Measurements from ENCODE around the gene UBC.

DNA sequence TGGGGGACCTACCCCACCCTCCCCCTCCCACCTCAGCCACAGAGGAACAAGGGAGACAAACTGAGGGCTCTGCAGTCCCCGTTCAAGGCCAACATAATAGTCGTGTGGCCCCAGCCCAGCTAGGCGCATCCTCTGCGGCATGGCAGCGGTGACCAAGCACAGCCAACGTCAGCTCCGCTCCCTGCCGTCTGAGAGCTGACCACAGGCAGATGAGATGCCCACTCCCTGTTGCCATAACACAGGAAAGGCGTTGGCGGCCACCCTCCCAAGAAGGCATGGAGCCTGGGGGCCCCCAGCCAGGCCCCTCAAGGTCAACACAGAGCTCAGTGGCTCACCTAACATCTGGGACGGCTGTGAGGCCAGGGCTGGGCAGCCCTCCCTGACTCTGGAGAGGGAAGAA, 32.6 kb upstream of the UBC start:
- no peak for TF ChIP-seq POLR2AphosphoS5 (IDR thresholded peaks at IDR 0.05; ENCODE audit: low read depth, low read length)
- no peak for TF ChIP-seq TAF1 (IDR thresholded peaks at IDR 0.05; ENCODE audit: borderline replicate concordance, insufficient read depth, low read length)
- TF ChIP-seq, protein P1, sequence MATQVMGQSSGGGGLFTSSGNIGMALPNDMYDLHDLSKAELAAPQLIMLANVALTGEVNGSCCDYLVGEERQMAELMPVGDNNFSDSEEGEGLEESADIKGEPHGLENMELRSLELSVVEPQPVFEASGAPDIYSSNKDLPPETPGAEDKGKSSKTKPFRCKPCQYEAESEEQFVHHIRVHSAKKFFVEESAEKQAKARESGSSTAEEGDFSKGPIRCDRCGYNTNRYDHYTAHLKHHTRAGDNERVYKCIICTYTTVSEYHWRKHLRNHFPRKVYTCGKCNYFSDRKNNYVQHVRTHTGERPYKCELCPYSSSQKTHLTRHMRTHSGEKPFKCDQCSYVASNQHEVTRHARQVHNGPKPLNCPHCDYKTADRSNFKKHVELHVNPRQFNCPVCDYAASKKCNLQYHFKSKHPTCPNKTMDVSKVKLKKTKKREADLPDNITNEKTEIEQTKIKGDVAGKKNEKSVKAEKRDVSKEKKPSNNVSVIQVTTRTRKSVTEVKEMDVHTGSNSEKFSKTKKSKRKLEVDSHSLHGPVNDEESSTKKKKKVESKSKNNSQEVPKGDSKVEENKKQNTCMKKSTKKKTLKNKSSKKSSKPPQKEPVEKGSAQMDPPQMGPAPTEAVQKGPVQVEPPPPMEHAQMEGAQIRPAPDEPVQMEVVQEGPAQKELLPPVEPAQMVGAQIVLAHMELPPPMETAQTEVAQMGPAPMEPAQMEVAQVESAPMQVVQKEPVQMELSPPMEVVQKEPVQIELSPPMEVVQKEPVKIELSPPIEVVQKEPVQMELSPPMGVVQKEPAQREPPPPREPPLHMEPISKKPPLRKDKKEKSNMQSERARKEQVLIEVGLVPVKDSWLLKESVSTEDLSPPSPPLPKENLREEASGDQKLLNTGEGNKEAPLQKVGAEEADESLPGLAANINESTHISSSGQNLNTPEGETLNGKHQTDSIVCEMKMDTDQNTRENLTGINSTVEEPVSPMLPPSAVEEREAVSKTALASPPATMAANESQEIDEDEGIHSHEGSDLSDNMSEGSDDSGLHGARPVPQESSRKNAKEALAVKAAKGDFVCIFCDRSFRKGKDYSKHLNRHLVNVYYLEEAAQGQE (IDR thresholded peaks at IDR 0.05; ENCODE audit: insufficient read depth in 1 of 2, low read depth in 2 of 2, low read length in 2 of 2), result no peak

Data from PFSK-1 (cell line).